ENCODE measurements around the gene TMEM208.

DNA sequence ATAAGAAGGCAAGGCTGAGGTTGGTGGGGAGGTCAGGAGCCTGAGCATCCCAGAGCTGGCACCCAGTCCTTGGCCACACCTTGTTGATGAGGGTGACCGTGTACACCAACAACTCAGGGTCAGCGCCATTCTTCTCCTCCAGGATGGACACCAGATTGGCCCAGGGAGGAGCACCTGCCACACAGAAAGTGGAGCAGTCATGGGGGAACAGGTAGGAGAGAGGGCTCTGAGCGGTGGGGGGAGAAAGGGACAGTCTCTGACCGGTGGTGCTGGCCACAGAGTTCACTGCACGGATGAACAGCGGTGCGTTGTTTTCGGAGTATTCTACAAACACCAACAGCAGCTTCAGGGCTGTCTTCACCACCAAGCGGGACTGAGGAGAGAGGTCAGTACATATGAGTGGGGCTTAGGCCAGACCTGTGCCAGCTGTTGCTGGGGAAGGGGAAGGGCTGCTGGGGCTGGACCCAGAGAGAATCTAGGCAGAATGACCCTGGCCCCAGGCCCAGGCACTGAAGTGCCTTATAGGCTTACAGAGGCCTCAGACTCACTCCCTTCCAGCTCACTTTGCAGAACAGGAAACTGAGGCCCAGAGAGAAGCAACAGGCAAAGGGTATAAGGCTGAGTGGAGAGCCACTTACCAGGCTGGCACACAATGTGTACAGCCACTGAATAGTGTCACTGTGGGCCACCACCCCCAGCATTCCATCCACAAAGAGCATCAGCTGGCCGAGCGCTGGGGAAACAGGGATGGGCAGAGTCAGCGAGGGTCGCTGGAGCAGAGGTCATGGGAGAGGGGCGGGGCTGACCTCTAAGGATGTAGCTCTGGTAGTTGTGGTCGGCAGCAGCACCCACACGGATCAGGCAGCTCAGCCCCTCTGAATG, 10.7 kb downstream of the TMEM208 start:
- no peak for TF ChIP-seq TEAD4 (CRISPR knock-in tag; IDR thresholded peaks at IDR 0.05)
- TF ChIP-seq, protein P1, sequence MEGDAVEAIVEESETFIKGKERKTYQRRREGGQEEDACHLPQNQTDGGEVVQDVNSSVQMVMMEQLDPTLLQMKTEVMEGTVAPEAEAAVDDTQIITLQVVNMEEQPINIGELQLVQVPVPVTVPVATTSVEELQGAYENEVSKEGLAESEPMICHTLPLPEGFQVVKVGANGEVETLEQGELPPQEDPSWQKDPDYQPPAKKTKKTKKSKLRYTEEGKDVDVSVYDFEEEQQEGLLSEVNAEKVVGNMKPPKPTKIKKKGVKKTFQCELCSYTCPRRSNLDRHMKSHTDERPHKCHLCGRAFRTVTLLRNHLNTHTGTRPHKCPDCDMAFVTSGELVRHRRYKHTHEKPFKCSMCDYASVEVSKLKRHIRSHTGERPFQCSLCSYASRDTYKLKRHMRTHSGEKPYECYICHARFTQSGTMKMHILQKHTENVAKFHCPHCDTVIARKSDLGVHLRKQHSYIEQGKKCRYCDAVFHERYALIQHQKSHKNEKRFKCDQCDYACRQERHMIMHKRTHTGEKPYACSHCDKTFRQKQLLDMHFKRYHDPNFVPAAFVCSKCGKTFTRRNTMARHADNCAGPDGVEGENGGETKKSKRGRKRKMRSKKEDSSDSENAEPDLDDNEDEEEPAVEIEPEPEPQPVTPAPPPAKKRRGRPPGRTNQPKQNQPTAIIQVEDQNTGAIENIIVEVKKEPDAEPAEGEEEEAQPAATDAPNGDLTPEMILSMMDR (IDR thresholded peaks at IDR 0.05) = no peak
- TF ChIP-seq NFE2L1 (CRISPR knock-in tag; IDR thresholded peaks at IDR 0.05) = no peak
- TF ChIP-seq TP53 (CRISPR knock-in tag; IDR thresholded peaks at IDR 0.05) = no peak
- no peak for TF ChIP-seq CBFB (CRISPR knock-in tag; IDR thresholded peaks at IDR 0.05; ENCODE audit: low read depth)

All from WTC11 (cell line).